CMK (cell line): Measurements from ENCODE around the gene CDK5RAP2.
"Not testable (repeated sequence)": the region's sequence is repeated elsewhere in the genome, so short reads cannot be mapped to it uniquely, and the experiment has no call there.

Experiments
- DNase-seq: peaks from one replicate; pipeline ENCODE4 v3.0.0-alpha.2; 2010; ENCODE audit warnings: low read depth

CDK5RAP2 gene

GRCh38 chr9:120542701-120543490 lies 37.1 kb downstream of the CDK5RAP2 start:
- DNase-seq = no peak

DNA sequence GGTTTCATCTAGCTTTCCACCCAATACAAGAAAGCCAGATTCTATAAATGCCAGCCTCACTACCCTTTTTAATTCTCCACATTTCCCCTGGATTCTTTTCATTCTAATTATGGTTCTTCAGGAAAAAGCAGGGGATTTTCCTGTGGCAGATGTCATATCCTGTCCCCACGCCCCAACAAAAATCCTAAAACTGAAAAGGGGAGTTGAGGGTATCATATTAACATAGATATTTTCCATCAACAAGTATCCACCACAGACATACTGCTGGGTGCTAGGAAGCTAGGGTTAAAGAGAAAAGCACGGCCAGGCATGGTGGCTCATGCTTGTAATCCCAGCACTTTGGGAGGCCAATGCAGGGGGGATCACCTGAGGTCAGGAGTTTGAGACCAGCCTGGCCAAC lies 38.0 kb downstream of the CDK5RAP2 start:
- DNase-seq = no peak

- DNase-seq = no peak
These were observed 40.0 kb downstream of the CDK5RAP2 start for GRCh38 chr9:120539951-120540350.

DNA sequence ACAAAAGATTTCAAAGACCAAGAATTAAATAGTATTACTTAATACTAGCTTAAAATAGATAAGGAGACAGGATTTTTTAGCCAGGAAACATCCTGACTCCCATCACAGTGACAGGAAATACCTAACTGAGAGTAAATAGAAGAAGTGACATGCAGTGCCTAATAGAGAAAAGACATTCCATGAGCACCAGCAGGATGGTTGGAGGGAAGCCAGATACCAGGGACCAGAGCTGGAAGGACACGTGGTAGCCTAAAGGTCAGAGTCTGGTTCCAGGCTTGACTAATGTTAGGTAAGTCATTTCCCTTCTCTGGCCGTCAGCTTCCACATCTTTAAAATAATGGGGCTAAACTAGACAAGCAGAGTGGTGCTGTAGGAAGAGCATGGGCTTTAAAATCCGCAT lies 41.6 kb downstream of the CDK5RAP2 start:
- no peak for DNase-seq

GRCh38 chr9:120536949-120537640 lies 42.9 kb downstream of the CDK5RAP2 start:
- DNase-seq = no peak

DNA sequence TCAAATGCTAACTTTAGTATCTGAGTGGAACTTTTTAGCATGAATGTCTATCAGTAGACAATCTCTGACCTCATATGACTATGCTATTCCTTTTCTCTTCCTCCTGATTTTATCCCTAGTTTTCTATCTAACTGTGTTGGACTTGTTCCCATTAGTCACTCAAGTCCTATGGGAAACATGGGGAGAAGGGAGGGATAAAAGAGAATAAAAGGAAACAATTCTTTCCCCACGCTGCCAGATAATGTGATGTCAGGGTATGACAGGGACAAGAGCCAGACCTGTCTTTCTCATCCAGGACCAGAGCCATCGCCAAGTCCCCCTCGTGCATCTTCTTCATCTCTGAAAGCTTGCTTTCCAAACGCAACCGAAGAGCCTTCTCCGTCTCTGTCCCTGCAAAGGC lies 43.9 kb downstream of the CDK5RAP2 start:
- no peak for DNase-seq

GRCh38 chr9:120534266-120534665 lies 45.7 kb downstream of the CDK5RAP2 start:
- DNase-seq = no peak

- no peak for DNase-seq
These were observed 47.1 kb downstream of the CDK5RAP2 start for GRCh38 chr9:120532891-120533290.

DNA sequence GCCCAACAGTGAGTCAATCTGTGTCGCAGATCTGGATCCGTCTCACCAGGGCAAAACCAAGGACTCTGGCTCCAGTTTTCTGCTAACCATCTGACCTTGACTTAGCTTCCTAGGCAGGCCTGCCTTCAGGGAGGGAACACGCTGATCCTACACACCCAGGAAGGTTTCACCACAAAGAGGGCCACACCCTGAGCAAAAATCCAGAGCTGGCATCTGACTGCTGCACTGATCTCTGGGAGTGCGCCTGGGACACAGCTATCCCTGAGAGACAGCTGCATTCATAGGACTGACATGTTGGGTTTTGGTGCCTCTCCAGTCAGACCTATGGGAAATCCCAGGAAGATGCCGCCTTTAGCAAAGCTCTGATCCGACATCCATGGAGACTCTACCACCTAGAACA lies 47.5 kb downstream of the CDK5RAP2 start:
- DNase-seq = no peak

DNA sequence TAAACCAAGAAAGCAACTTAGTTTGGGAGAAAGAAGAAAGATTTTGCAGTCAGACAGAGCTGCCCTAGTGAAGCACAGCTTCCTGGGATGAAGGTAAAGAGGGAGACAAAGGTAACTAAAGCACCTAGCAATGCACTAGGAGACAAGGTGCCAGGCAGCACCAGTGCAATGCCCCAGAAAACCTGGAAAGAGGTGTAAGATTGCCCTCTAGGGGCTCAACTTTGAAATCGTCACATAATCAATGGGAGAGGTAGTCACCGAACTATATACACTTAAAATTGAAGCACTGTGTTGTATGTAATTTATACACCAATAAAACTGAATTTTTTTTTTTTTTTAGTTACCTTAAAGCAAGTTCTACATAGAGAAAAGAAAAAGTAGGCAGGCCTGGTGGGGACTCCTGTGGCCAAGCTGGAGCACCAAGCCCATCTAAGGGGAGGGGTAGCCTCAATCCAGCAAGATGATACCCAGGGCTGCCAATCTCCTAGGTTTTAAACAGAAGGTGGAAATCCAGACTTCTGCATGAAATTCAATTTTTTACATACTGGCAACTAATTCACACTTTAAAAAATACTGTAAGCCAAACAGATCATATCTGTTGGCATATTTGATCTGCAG lies 48.2 kb downstream of the CDK5RAP2 start:
- no peak for DNase-seq

DNA sequence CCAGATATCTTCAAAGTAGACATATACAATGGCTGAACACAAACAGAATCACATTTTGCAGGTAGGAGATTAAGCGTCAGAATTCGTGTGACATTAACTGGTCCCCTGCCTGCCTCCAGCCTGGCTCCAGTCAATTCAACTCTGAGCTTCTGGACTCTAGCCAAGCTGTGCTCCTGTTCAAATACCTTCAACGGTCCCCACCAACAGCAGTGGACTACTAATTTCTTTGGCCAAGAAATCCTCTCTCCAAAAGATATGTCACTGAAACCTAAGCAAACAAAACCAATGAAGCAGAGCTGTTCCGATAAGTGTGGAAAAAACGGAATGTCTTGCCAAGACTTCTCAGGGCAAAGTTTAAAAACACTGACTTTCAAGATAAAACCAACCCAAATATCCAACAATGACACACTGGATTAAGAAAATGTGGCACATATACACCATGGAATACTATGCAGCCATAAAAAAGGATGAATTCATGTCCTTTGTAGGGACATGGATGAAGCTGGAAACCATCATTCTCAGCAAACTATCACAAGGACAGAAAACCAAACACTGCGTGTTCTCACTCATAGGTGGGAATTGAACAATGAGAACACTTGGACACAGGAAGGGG lies 49.6 kb downstream of the CDK5RAP2 start:
- not testable (repeated sequence) for DNase-seq

- no peak for DNase-seq
These were observed 51.1 kb downstream of the CDK5RAP2 start for GRCh38 chr9:120528829-120529228.

- no peak for DNase-seq
These were observed 51.6 kb downstream of the CDK5RAP2 start for GRCh38 chr9:120528327-120528726.

- no peak for DNase-seq
These were observed 53.4 kb downstream of the CDK5RAP2 start for GRCh38 chr9:120526534-120526933.

GRCh38 chr9:120524863-120525262 lies 55.1 kb downstream of the CDK5RAP2 start:
- DNase-seq = no peak

DNA sequence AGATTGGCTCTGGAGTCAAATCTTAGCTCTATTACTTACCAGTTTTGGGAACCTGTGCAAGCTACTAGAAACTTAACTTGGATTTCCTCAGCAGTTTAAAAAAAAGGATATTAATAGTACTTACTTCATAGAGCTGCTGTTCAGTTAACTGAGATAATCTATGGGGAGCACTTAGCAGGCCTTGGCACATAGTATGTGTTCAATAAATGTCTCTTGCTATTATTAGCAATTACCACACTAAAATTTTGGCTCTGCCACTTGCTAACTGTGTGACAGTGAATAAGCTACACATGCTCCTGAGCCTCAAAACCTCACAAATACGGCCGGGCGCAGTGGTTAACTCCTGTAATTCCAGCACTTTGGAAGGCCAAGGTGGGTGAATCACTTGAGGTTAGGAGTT lies 55.9 kb downstream of the CDK5RAP2 start:
- DNase-seq = no peak

GRCh38 chr9:120522558-120522957 lies 57.4 kb downstream of the CDK5RAP2 start:
- DNase-seq = no peak

DNA sequence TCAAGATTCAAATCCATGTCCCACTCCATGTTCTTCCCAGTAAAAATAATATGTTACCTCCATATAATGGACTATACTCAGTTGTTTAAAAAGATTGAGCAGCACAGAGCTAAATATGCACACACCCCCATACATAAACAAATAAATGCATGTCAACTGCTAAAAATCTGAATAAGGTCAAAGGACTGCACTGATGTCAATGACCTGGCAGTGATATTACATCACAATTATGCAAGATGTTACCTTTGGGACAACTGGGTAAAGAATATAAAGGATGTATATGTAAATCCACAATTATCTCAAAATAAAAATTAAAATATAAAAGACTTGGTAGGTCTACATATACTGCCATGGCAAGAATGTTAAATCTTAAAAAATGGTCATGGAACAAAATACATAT lies 57.9 kb downstream of the CDK5RAP2 start:
- no peak for DNase-seq

DNA sequence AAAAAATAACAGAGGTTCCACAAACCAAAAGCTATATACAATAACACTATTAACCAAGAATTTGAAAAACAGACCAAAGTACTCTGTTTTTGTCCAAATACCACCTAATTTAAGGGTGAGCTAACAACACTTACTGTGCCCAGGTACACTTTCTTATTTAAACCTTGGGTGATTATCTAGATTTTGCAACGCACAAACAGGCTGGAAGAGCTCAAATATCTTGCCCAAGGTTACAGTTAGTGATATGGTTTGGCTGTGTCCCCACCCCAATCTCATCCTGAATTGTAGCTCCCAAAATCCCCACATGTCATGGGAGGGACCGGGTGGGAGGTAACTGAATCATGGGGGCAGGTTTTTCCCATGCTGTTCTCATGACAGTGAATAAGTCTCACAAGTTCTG lies 58.9 kb downstream of the CDK5RAP2 start:
- DNase-seq = no peak

GRCh38 chr9:120515996-120516395 lies 64.0 kb downstream of the CDK5RAP2 start:
- DNase-seq = not testable (repeated sequence)

- not testable (repeated sequence) for DNase-seq
These were observed 64.5 kb downstream of the CDK5RAP2 start for GRCh38 chr9:120515481-120515880.

- no peak for DNase-seq
These were observed 65.6 kb downstream of the CDK5RAP2 start for GRCh38 chr9:120514405-120514804.
